Measurements from ENCODE around the gene OARD1. TPM values are rescaled to one million over a fixed set of nuclear protein-coding genes. Genes with fewer than 3 reads are reported as not detected.

Gene OARD1, protein sequence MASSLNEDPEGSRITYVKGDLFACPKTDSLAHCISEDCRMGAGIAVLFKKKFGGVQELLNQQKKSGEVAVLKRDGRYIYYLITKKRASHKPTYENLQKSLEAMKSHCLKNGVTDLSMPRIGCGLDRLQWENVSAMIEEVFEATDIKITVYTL
- 75.9 and 89.2 TPM in 2 replicates for total RNA-seq (2013; cell fraction: nucleolus; rRNA removed)
- total RNA-seq (2014; rRNA removed) (19.0 and 23.3 TPM in 2 replicates), total RNA-seq (2014; rRNA removed; fragmentation: Illumina TruSeq; extraction: Trizol) (35.2 and 36.1 TPM in 2 replicates), total RNA-seq (2021) (23.7 and 29.9 TPM in 2 replicates), polyA plus RNA-seq (2011; rRNA removed) (43.4 and 64.9 TPM in 2 replicates), polyA plus RNA-seq (2014; fragmentation: Illumina TruSeq; extraction: Trizol) (43.8 and 51.6 TPM in 2 replicates), polyA plus RNA-seq (2014; fragmentation: Nextera tagmentation; extraction: Ambion mirVana) (10 to 100 TPM; 43.9 to 49.1 TPM), polyA plus RNA-seq (2014; rRNA removed) (29.5 and 35.5 TPM in 2 replicates), polyA plus RNA-seq (2016; fragmentation: Nextera tagmentation; extraction: Ambion mirVana) (10 to 100 TPM; 56.9 to 63.5 TPM), polyA minus RNA-seq (2011; rRNA and poly(A)+ RNA removed) (16.8 and 19.7 TPM in 2 replicates), Bru-seq, nascent RNA (percentile 67 among the genes with signal in this experiment), BruChase-seq, experiment 1, labeled RNA remaining after a 6-hour chase (percentile 61 among the genes with signal in this experiment), BruChase-seq, experiment 2, labeled RNA remaining after a 2-hour chase (percentile 63 among the genes with signal in this experiment)
- 42.1 TPM for polyA plus RNA-seq (2011; ENCODE audit: low read depth)
- 12.5 and 12.8 TPM in 2 replicates for polyA plus RNA-seq (2011; cell fraction: cytosol; rRNA removed)
- 21.9 and 27.5 TPM in 2 replicates for polyA plus RNA-seq (2011; cell fraction: nucleus; rRNA removed)
- 39.4 and 41.6 TPM in 2 replicates for polyA plus RNA-seq (2012)
- polyA minus RNA-seq (2011; cell fraction: cytosol; rRNA and poly(A)+ RNA removed): 4.2 and 5.1 TPM in 2 replicates
- 30.6 and 34.3 TPM in 2 replicates for polyA minus RNA-seq (2011; cell fraction: nucleus; rRNA and poly(A)+ RNA removed)
- long read RNA-seq, experiment 1, transcript OARD1-202 (6 exons, 1,337 nt): major isoform, 9 of 28 reads
- long read RNA-seq, experiment 1, transcript OARD1-210 (6 exons, 3,330 nt): minor isoform, 6 of 28 reads
- long read RNA-seq, experiment 1, transcript OARD1-207 (5 exons, 819 nt): minor isoform, 6 of 28 reads
- long read RNA-seq, experiment 1, partial matches to known transcripts: 1 of 28 reads
- long read RNA-seq, experiment 1, other reads (novel, unspliced or antisense): 4 of 28 reads
- long read RNA-seq, experiment 2, transcript OARD1-207 (5 exons, 819 nt): minor isoform, 21 of 217 reads
- long read RNA-seq, experiment 2, transcript OARD1-210 (6 exons, 3,330 nt): major isoform, 83 of 217 reads
- long read RNA-seq, experiment 2, transcript OARD1-202 (6 exons, 1,337 nt): minor isoform, 60 of 217 reads
- long read RNA-seq, experiment 2, transcript OARD1-203 (6 exons, 1,515 nt): minor isoform, 10 of 217 reads
- long read RNA-seq, experiment 2, partial matches to known transcripts: 5 of 217 reads
- long read RNA-seq, experiment 2, other reads (novel, unspliced or antisense): 20 of 217 reads

GRCh38 chr6:41071923-41072835 is at the start of gene OARD1:
OARD1 (minus strand) TSS chr6:41072356; CDS start chr6:41071634, 722 bp downstream.
- BruUV-seq (replicated peaks): no TSS peak
- H3K4me1 ChIP-seq (ENCODE audit: control insufficient read depth, insufficient read depth, low read length): peaks cover 7% of the 10 kb centered on the region; the same call in 1 of the 2 replicates
- H3K79me2 ChIP-seq (ENCODE audit: control insufficient read depth, insufficient read depth, low read length): peaks cover 53% of the 10 kb centered on the region
- peak; percentile 97 for DNase-seq (ENCODE audit: low read depth, low spot score)
- WGBS (ENCODE audit: insufficient coverage, insufficient replicate concordance, low lambda C conversion rate, missing lambda C conversion rate): under 1% methylated on average over 63 of the region's 63 CpGs
- no peaks in the 10 kb centered on the region for H3K27me3 ChIP-seq (replicated peaks in 1 of 2; ENCODE audit: control insufficient read depth in 2 of 2, insufficient read depth in 2 of 2, low read length in 1 of 2)
- no peaks in the 10 kb centered on the region for H4K20me1 ChIP-seq (ENCODE audit: control insufficient read depth, insufficient read depth)
- RAD21 ChIA-PET (ENCODE audit: unreplicated experiment): interaction anchor here (0.8 to 1.2 kb wide), 4 partner anchors 20 to 1843 kb away, joined by 3 to 7 read pairs (median 4); partner anchors contain the start of gene KCNK5
- peak within 1 kb of the TSS; percentile 86 for H2AFZ ChIP-seq (ENCODE audit: control insufficient read depth, low read depth, low read length)
- ATAC-seq: peak; percentile 83
- peak within 1 kb of the TSS; percentile 99 for H3K27ac ChIP-seq (ENCODE audit: control insufficient read depth, insufficient read depth)
- peak within 1 kb of the TSS; percentile 94 for H3K9ac ChIP-seq (ENCODE audit: control insufficient read depth, insufficient read depth, low read length)
- in situ Hi-C loops (cut with MboI): no loop called here
- intact Hi-C loops (cut with micrococcal nuclease; ENCODE audit: unreplicated experiment): loop anchor here (10.0 kb wide), 1 partner anchor 663 kb away; the partner anchor contains the start of gene TFEB
- CTCF ChIA-PET: interaction anchor here (1.0 to 6.5 kb wide), 6 partner anchors 35 to 262 kb away, joined by 3 to 62 read pairs (median 6); partner anchors contain the start of gene UNC5CL
- POLR2A ChIA-PET: interaction anchor here (0.6 to 1.5 kb wide), 5 partner anchors 9 to 1500 kb away, joined by 3 to 5 read pairs (median 3); partner anchors contain the start of gene TREML2
- H3K4me3 ChIP-seq: peak within 1 kb of the TSS; percentile 88
- peaks cover 0 to 3% of the 10 kb centered on the region in 2 experiments; a peak in 2 of 4 replicates for H3K36me3 ChIP-seq (ENCODE audit: control insufficient read depth in 2 of 2, insufficient read depth in 2 of 2, low read length in 1 of 2)
- FAIRE-seq: peak; percentile 99
- H3K4me2 ChIP-seq (ENCODE audit: control insufficient read depth, insufficient read depth): peak within 1 kb of the TSS; percentile 80
- SMC1A ChIA-PET (ENCODE audit: uncharacterized antibody, unreplicated experiment): interaction anchor here (0.8 to 1.3 kb wide), 6 partner anchors 8 to 246 kb away, joined by 3 to 5 read pairs (median 3); no protein-coding TSS in a partner anchor
- no peaks in the 10 kb centered on the region for H3K9me3 ChIP-seq (replicated peaks; ENCODE audit: control insufficient read depth, insufficient read depth, low read length)
- TF ChIP-seq E2F8 (IDR thresholded peaks at IDR 0.05; ENCODE audit: low read depth, partially characterized antibody) (peak; percentile 90), LARP7 (IDR thresholded peaks at IDR 0.05) (no peak; the same call in 1 of the 2 replicates), STAT3 (IDR thresholded peaks at IDR 0.05; ENCODE audit: low read depth, low read length) (no peak)
- TF ChIP-seq, protein P1, sequence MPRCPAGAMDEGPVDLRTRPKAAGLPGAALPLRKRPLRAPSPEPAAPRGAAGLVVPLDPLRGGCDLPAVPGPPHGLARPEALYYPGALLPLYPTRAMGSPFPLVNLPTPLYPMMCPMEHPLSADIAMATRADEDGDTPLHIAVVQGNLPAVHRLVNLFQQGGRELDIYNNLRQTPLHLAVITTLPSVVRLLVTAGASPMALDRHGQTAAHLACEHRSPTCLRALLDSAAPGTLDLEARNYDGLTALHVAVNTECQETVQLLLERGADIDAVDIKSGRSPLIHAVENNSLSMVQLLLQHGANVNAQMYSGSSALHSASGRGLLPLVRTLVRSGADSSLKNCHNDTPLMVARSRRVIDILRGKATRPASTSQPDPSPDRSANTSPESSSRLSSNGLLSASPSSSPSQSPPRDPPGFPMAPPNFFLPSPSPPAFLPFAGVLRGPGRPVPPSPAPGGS (IDR thresholded peaks at IDR 0.05; ENCODE audit: borderline replicate concordance, insufficient read depth, low read depth, low read length, poor library complexity, severe bottlenecking): no peak
- TF ChIP-seq, protein P2, sequence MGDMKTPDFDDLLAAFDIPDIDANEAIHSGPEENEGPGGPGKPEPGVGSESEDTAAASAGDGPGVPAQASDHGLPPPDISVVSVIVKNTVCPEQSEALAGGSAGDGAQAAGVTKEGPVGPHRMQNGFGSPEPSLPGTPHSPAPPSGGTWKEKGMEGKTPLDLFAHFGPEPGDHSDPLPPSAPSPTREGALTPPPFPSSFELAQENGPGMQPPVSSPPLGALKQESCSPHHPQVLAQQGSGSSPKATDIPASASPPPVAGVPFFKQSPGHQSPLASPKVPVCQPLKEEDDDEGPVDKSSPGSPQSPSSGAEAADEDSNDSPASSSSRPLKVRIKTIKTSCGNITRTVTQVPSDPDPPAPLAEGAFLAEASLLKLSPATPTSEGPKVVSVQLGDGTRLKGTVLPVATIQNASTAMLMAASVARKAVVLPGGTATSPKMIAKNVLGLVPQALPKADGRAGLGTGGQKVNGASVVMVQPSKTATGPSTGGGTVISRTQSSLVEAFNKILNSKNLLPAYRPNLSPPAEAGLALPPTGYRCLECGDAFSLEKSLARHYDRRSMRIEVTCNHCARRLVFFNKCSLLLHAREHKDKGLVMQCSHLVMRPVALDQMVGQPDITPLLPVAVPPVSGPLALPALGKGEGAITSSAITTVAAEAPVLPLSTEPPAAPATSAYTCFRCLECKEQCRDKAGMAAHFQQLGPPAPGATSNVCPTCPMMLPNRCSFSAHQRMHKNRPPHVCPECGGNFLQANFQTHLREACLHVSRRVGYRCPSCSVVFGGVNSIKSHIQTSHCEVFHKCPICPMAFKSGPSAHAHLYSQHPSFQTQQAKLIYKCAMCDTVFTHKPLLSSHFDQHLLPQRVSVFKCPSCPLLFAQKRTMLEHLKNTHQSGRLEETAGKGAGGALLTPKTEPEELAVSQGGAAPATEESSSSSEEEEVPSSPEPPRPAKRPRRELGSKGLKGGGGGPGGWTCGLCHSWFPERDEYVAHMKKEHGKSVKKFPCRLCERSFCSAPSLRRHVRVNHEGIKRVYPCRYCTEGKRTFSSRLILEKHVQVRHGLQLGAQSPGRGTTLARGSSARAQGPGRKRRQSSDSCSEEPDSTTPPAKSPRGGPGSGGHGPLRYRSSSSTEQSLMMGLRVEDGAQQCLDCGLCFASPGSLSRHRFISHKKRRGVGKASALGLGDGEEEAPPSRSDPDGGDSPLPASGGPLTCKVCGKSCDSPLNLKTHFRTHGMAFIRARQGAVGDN (IDR thresholded peaks at IDR 0.05): no peak

Measured in GM12878 (cell line).